NCI-H2107 treated with DMSO at 0.1 percent for 48 hours (cell line): Measurements from ENCODE around the gene SOHLH1.

Experiments
- DNase-seq: peaks from one replicate; lab custom pipeline; 2025; ENCODE audit not compliant: unreplicated experiment; lab: John Stamatoyannopoulos, UW

Gene SOHLH1

GRCh38 chr9:135662758-135663450, 36.4 kb downstream of the SOHLH1 start, which contains the start of gene LCN9:
Gene LCN9 (plus strand): TSS chr9:135663309. CDS start chr9:135663322, 13 bp downstream.
- no peak for DNase-seq

GRCh38 chr9:135661816-135662560, 37.3 kb downstream of the SOHLH1 start:
- DNase-seq: no peak

- no peak for DNase-seq
Measured at GRCh38 chr9:135660407-135660806, 38.9 kb downstream of the SOHLH1 start.

GRCh38 chr9:135659252-135659651, 40.0 kb downstream of the SOHLH1 start:
- DNase-seq: no peak

- DNase-seq: no peak
Measured at GRCh38 chr9:135657416-135657815, 41.9 kb downstream of the SOHLH1 start.

- no peak for DNase-seq
Measured at GRCh38 chr9:135655317-135655716, 44.0 kb downstream of the SOHLH1 start.

GRCh38 chr9:135650408-135650807, 48.9 kb downstream of the SOHLH1 start:
- no peak for DNase-seq

- no peak for DNase-seq
Measured at GRCh38 chr9:135649508-135649907, 49.8 kb downstream of the SOHLH1 start.

GRCh38 chr9:135648494-135649410, 50.5 kb downstream of the SOHLH1 start:
- no peak for DNase-seq

- DNase-seq: no peak
Measured at GRCh38 chr9:135647884-135648283, 51.4 kb downstream of the SOHLH1 start.

- no peak for DNase-seq
Measured at GRCh38 chr9:135644631-135645218, 54.6 kb downstream of the SOHLH1 start.
